ENCODE measurements around the gene ROR1. TPM values are rescaled to one million over a fixed set of nuclear protein-coding genes. Genes with fewer than 3 reads are reported as not detected.

ROR1 gene
- total RNA-seq, 1 experiment from 2014 or later, result 37.2 TPM

DNA sequence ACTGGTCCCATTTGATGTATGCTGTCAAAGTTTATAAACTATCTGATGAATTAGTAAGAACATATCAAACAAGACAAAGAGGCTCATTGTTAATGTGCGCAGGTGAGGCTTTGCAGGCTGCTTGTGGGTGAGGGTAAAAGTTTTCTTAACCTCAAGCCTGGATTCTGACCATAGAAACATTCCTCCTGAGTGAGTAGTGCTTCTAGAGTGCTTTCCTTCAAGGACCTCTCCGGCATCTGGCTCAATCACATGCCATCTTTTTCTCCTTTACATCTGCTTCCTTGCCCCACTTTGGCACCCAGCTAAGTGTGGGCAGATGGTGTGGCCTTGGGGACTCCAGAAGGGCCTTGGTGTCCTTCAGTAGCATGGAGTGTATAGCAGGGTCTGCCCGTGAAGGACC lies 104.0 kb downstream of the ROR1 start:
- Mint-ChIP-seq H3K9me3 (ENCODE audit: unreplicated experiment) (no peaks in the 10 kb centered on the region), H3K27me3 (ENCODE audit: insufficient read depth, unreplicated experiment) (no peaks in the 10 kb centered on the region), H3K36me3 (ENCODE audit: insufficient read depth, unreplicated experiment) (peaks cover 5% of the 10 kb centered on the region), H3K27ac (ENCODE audit: unreplicated experiment) (no peak overlapping the region), H3K4me1 (ENCODE audit: low read depth, unreplicated experiment) (peaks cover 27% of the 10 kb centered on the region), H3K4me3 (ENCODE audit: unreplicated experiment) (no peak overlapping the region)
- H3K4me1 ChIP-seq, result peaks cover 10% of the 10 kb centered on the region; the same call in 1 of the 2 replicates
- H3K27me3 ChIP-seq (replicated peaks; ENCODE audit: control insufficient read depth, insufficient read depth, low read length), result no peaks in the 10 kb centered on the region
- ChIA-PET CTCF (no interaction called here), POLR2A (no interaction called here)
- no peaks in the 10 kb centered on the region for H3K9me3 ChIP-seq
- no peak for TF ChIP-seq CTCF (IDR thresholded peaks at IDR 0.05; ENCODE audit: insufficient read depth in 1 of 2, low read depth in 1 of 2, low read length in 1 of 2, severe bottlenecking in 1 of 2, unreplicated experiment in 1 of 2)
- intact Hi-C loops (cut with micrococcal nuclease; ENCODE audit: unreplicated experiment), result no loop called here
- no TSS peak for BruUV-seq (replicated peaks)
- no peaks in the 10 kb centered on the region for H3K36me3 ChIP-seq (ENCODE audit: control insufficient read depth, insufficient read depth, low read length)
- H3K4me3 ChIP-seq (ENCODE audit: low read depth, low read length), result no peak overlapping the region
- no peak for DNase-seq

- no peak overlapping the region for H3K4me3 ChIP-seq (ENCODE audit: low read depth, low read length)
- Mint-ChIP-seq H3K36me3 (ENCODE audit: insufficient read depth, unreplicated experiment) (peaks cover 5% of the 10 kb centered on the region), H3K9me3 (ENCODE audit: unreplicated experiment) (no peaks in the 10 kb centered on the region), H3K4me3 (ENCODE audit: unreplicated experiment) (no peak overlapping the region), H3K4me1 (ENCODE audit: low read depth, unreplicated experiment) (peaks cover 37% of the 10 kb centered on the region), H3K27ac (ENCODE audit: unreplicated experiment) (no peak overlapping the region), H3K27me3 (ENCODE audit: insufficient read depth, unreplicated experiment) (no peaks in the 10 kb centered on the region)
- ChIA-PET CTCF (no interaction called here), POLR2A (no interaction called here)
- intact Hi-C loops (cut with micrococcal nuclease; ENCODE audit: unreplicated experiment), result no loop called here
- peaks cover 13% of the 10 kb centered on the region; the same call in 1 of the 2 replicates for H3K4me1 ChIP-seq
- H3K9me3 ChIP-seq, result no peaks in the 10 kb centered on the region
- no peak for TF ChIP-seq CTCF (IDR thresholded peaks at IDR 0.05; ENCODE audit: insufficient read depth in 1 of 2, low read depth in 1 of 2, low read length in 1 of 2, severe bottlenecking in 1 of 2, unreplicated experiment in 1 of 2)
- no peaks in the 10 kb centered on the region for H3K36me3 ChIP-seq (ENCODE audit: control insufficient read depth, insufficient read depth, low read length)
- BruUV-seq (replicated peaks), result no TSS peak
- H3K27me3 ChIP-seq (replicated peaks; ENCODE audit: control insufficient read depth, insufficient read depth, low read length), result no peaks in the 10 kb centered on the region
- no peak for DNase-seq
Measured at GRCh38 chr1:63878932-63879331, 105.1 kb downstream of the ROR1 start.

DNA sequence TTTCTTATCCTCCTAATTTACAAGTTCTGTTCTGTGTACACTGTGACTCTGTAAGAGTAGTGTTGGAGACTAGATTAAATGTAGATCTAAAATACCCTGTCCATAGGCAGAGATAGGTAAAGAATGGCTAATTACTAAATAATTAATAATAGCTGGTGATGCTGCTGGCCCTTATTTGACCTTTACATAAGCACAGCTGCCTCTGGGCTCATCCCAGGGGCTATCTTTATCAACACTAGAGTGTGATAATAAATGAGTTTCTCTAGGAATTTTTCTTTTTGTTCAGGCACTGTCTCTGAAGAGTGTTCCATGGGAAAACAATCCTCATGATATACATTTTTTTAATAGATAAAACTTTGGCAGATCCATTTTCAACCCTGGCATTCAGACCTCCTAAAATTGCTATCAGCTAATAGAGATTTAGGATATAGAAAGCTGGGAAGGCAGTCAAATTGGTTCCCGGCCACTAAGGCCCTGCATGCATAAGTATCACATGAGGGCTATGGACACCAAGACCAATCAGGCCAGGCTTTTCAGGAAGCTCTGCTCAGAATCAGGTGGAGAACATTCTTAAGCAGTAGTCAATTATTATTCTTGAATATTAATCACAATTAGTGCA lies 107.2 kb downstream of the ROR1 start:
- H3K4me1 Mint-ChIP-seq (ENCODE audit: low read depth, unreplicated experiment), result peaks cover 37% of the 10 kb centered on the region
- Histone ChIP-seq H3K4me1 (peaks cover 10% of the 10 kb centered on the region; the same call in 1 of the 2 replicates), H3K36me3 (ENCODE audit: control insufficient read depth, insufficient read depth, low read length) (no peaks in the 10 kb centered on the region), H3K27me3 (replicated peaks; ENCODE audit: control insufficient read depth, insufficient read depth, low read length) (no peaks in the 10 kb centered on the region), H3K4me3 (ENCODE audit: low read depth, low read length) (no peak overlapping the region), H3K9me3 (no peaks in the 10 kb centered on the region)
- H3K36me3 Mint-ChIP-seq (ENCODE audit: insufficient read depth, unreplicated experiment), result peaks cover 5% of the 10 kb centered on the region
- ChIA-PET POLR2A (no interaction called here), CTCF (no interaction called here)
- no peaks in the 10 kb centered on the region for H3K9me3 Mint-ChIP-seq (ENCODE audit: unreplicated experiment)
- DNase-seq, result no peak
- no peak overlapping the region for H3K27ac Mint-ChIP-seq (ENCODE audit: unreplicated experiment)
- H3K27me3 Mint-ChIP-seq (ENCODE audit: insufficient read depth, unreplicated experiment), result no peaks in the 10 kb centered on the region
- intact Hi-C loops (cut with micrococcal nuclease; ENCODE audit: unreplicated experiment), result no loop called here
- no peak overlapping the region for H3K4me3 Mint-ChIP-seq (ENCODE audit: unreplicated experiment)
- BruUV-seq (replicated peaks), result no TSS peak
- no peak for TF ChIP-seq CTCF (IDR thresholded peaks at IDR 0.05; ENCODE audit: insufficient read depth in 1 of 2, low read depth in 1 of 2, low read length in 1 of 2, severe bottlenecking in 1 of 2, unreplicated experiment in 1 of 2)

All from Caco-2 (cell line).